ENCODE measurements around the gene LSAMP. TPM values are rescaled to one million over a fixed set of nuclear protein-coding genes. Genes with fewer than 3 reads are reported as not detected.
A peak's percentile ranks its signal among the peaks of the same experiment; 100 is the strongest.

Gene LSAMP
- total RNA-seq, 1 experiment from 2014 or later = 0.15 TPM

DNA sequence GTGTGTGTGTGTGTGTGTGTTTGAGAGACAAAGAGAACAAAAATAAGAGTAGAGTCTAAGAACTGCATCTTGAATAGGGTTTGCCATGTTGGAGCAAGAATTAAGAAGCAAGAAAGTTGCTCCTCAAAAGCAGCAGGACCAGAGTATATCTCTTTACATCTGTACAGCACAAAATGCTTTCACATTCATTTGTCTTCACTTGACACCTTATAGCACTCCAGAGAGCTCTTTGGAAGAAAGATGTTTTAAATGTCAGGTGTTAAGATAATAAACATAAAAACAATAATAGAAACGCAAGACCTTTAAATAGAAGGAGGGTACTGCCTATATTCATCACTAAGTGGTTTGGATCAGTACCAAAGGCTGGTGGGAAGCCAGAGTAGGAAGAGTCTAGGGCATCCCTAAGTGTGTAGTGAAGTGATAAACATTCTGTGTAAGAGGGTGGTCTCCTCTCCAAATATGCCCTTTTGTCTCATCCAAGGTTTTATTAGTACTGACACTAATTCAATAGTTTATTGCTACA is 19.1 kb upstream of the LSAMP start:
- no peaks in the 10 kb centered on the region for H3F3A ChIP-seq (ENCODE audit: low read length, unreplicated experiment)
- ATAC-seq (no peak), DNase-seq (no peak)
- intact Hi-C loops (cut with micrococcal nuclease) = no loop called here
- TF ChIP-seq, protein P1, sequence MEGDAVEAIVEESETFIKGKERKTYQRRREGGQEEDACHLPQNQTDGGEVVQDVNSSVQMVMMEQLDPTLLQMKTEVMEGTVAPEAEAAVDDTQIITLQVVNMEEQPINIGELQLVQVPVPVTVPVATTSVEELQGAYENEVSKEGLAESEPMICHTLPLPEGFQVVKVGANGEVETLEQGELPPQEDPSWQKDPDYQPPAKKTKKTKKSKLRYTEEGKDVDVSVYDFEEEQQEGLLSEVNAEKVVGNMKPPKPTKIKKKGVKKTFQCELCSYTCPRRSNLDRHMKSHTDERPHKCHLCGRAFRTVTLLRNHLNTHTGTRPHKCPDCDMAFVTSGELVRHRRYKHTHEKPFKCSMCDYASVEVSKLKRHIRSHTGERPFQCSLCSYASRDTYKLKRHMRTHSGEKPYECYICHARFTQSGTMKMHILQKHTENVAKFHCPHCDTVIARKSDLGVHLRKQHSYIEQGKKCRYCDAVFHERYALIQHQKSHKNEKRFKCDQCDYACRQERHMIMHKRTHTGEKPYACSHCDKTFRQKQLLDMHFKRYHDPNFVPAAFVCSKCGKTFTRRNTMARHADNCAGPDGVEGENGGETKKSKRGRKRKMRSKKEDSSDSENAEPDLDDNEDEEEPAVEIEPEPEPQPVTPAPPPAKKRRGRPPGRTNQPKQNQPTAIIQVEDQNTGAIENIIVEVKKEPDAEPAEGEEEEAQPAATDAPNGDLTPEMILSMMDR (conservative IDR thresholded peaks at IDR 0.05; ENCODE audit: low read depth, low read length) = no peak
- no peak for TF ChIP-seq EZH2 (IDR thresholded peaks at IDR 0.05; ENCODE audit: low read length, unreplicated experiment)
- TF ChIP-seq EZH2phosphoT487 (IDR thresholded peaks at IDR 0.05; ENCODE audit: borderline replicate concordance, low read length) = no peak
- H3K9me2 ChIP-seq (replicated peaks; ENCODE audit: low read length) = no peaks in the 10 kb centered on the region
- no peak overlapping the region for H3K4me3 ChIP-seq (ENCODE audit: low read length)
- no peaks in the 10 kb centered on the region for H3K4me1 ChIP-seq (ENCODE audit: insufficient read depth, low read length)
- no TSS peak for BruUV-seq (replicated peaks)
- H2AFZ ChIP-seq (ENCODE audit: low read length) = no peak overlapping the region
- peaks cover 6% of the 10 kb centered on the region; the same call in 1 of the 2 replicates for H3K9me3 ChIP-seq (ENCODE audit: low read length)
- no peaks in the 10 kb centered on the region for H4K20me1 ChIP-seq (ENCODE audit: low read length)
- ChIA-PET POLR2A (ENCODE audit: unreplicated experiment) (no interaction called here), CTCF (no interaction called here)
- H3K36me3 ChIP-seq (ENCODE audit: low read depth, low read length) = no peaks in the 10 kb centered on the region
- no peak overlapping the region for H3K9ac ChIP-seq (ENCODE audit: low read length)
- H3K27me3 ChIP-seq (ENCODE audit: low read length) = no peaks in the 10 kb centered on the region
- H3K4me2 ChIP-seq (ENCODE audit: low read length) = no peak overlapping the region
- no peaks in the 10 kb centered on the region for H3K79me2 ChIP-seq (ENCODE audit: low read length)
- H3K27ac ChIP-seq (ENCODE audit: low read length) = no peak overlapping the region

DNA sequence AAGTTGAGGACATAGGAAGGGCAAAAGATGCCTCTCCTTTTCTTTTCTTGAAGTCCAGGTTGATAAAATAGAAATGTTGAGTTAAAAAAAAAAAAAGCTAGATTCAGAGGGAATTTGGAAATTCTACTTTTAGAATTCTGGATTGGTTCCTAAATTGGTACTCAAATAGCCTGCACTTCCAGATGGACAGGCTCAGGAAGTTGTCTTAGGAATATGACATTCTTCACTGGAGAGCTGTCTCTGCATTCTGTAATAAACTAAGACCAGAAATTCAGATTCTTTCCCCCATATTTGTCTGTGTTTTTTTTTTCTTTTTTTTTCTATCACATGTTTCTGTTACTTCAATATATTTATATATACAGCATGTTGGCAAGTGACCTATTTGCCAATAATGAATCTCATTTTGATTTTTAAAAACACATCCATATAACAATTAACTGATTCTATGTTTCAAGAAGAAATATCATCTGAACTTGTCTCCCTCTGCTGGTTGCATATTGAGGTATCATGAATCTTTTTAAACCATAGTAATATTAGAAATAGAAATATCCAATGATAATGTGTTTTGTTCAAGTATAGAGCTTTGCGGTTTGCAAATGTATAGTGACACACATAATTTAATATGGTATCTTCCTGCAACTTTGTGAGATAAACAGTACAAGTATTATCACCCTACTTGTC is 8.5 kb upstream of the LSAMP start:
- Histone ChIP-seq H3K9ac (ENCODE audit: low read length) (no peak overlapping the region), H3K27me3 (ENCODE audit: low read length) (no peaks in the 10 kb centered on the region), H3F3A (ENCODE audit: low read length, unreplicated experiment) (no peaks in the 10 kb centered on the region), H3K4me3 (ENCODE audit: low read length) (no peak overlapping the region), H3K36me3 (ENCODE audit: low read depth, low read length) (no peaks in the 10 kb centered on the region), H2AFZ (ENCODE audit: low read length) (no peak overlapping the region), H3K9me2 (replicated peaks; ENCODE audit: low read length) (no peaks in the 10 kb centered on the region), H3K4me1 (ENCODE audit: insufficient read depth, low read length) (no peaks in the 10 kb centered on the region), H3K9me3 (ENCODE audit: low read length) (no peaks in the 10 kb centered on the region), H3K4me2 (ENCODE audit: low read length) (no peak overlapping the region), H3K79me2 (ENCODE audit: low read length) (no peaks in the 10 kb centered on the region), H3K27ac (ENCODE audit: low read length) (no peak overlapping the region), H4K20me1 (ENCODE audit: low read length) (no peaks in the 10 kb centered on the region)
- CTCF ChIA-PET = interaction anchor here (0.6 kb wide), 1 partner anchor 404 kb away, joined by 3 read pairs; no protein-coding TSS in a partner anchor
- TF ChIP-seq EZH2 (IDR thresholded peaks at IDR 0.05; ENCODE audit: low read length, unreplicated experiment) (no peak), EZH2phosphoT487 (IDR thresholded peaks at IDR 0.05; ENCODE audit: borderline replicate concordance, low read length) (no peak)
- TF ChIP-seq, protein P1 (conservative IDR thresholded peaks at IDR 0.05; ENCODE audit: low read depth, low read length) = peak; percentile 51
- DNase-seq = peak; percentile 14
- ATAC-seq = no peak
- POLR2A ChIA-PET (ENCODE audit: unreplicated experiment) = no interaction called here
- BruUV-seq (replicated peaks) = no TSS peak
- intact Hi-C loops (cut with micrococcal nuclease) = loop anchor here (5.0 kb wide), 1 partner anchor 307 kb away; no protein-coding TSS in a partner anchor

All from PC-3 (cell line).